H9 (cell line): ENCODE measurements around the gene FBXL7. TPM values are rescaled to one million over a fixed set of nuclear protein-coding genes. Genes with fewer than 3 reads are reported as not detected.

Source experiments
- DNase-seq: peaks from one replicate; pipeline ENCODE4 v3.0.0-alpha.2; 2017
- H2AFZ ChIP-seq: one replicate; pipeline ENCODE4 v1.6.1; 2013; ENCODE audit warnings: mild to moderate bottlenecking, low read length, control low read depth, moderate library complexity
- H2AK5ac ChIP-seq: 2 replicates; pipeline ENCODE4 v1.6.1; 2013; ENCODE audit warnings: low read length, control low read depth, mixed read lengths; ENCODE audit not compliant: insufficient read length
- H2BK120ac ChIP-seq: one replicate; pipeline ENCODE4 v1.6.1; 2013; ENCODE audit warnings: low read depth, mild to moderate bottlenecking, low read length, control low read depth, inconsistent platforms; ENCODE audit not compliant: poor library complexity, severe bottlenecking
- H2BK12ac ChIP-seq: 2 replicates; pipeline ENCODE4 v1.6.1; 2013; ENCODE audit warnings: low read length, control low read depth, mixed read lengths, low read depth; ENCODE audit not compliant: insufficient read length
- H2BK15ac ChIP-seq: 2 replicates; pipeline ENCODE4 v1.6.1; 2013; ENCODE audit warnings: low read depth, low read length, control low read depth
- H2BK20ac ChIP-seq: one replicate; pipeline ENCODE4 v1.6.1; 2013; ENCODE audit warnings: low read depth, mild to moderate bottlenecking, low read length, control low read depth, inconsistent platforms; ENCODE audit not compliant: poor library complexity, severe bottlenecking
- H2BK5ac ChIP-seq: 2 replicates; pipeline ENCODE4 v1.6.1; 2013; ENCODE audit warnings: low read length, control low read depth, mixed read lengths; ENCODE audit not compliant: insufficient read length
- H3K14ac ChIP-seq: 2 replicates; pipeline ENCODE4 v1.6.1; 2013; ENCODE audit warnings: low read length, control low read depth; ENCODE audit not compliant: insufficient read depth
- H3K18ac ChIP-seq: 2 replicates; pipeline ENCODE4 v1.6.1; 2013; ENCODE audit warnings: low read depth, mild to moderate bottlenecking, mixed read lengths, low read length, control low read depth; ENCODE audit not compliant: insufficient read length
- H3K23ac ChIP-seq: 2 replicates; pipeline ENCODE4 v1.6.1; 2013; ENCODE audit warnings: low read length, control low read depth, mixed read lengths, low read depth; ENCODE audit not compliant: insufficient read length
- H3K23me2 ChIP-seq: 2 replicates; pipeline ENCODE4 v1.6.1; 2013; ENCODE audit warnings: low read depth, mild to moderate bottlenecking, mixed read lengths, low read length, control low read depth; ENCODE audit not compliant: insufficient read length, poor library complexity, severe bottlenecking
- H3K27ac ChIP-seq: 2 replicates; pipeline ENCODE4 v1.5.1; 2013; ENCODE audit warnings: low read length, control low read depth, mixed read lengths, low read depth; ENCODE audit not compliant: insufficient read length
- H3K27me3 ChIP-seq: 2 replicates; pipeline ENCODE4 v1.6.1; 2013; ENCODE audit warnings: low read length, control low read depth, inconsistent platforms; ENCODE audit not compliant: insufficient read depth
- H3K4ac ChIP-seq: 2 replicates; pipeline ENCODE4 v1.6.1; 2013; ENCODE audit warnings: low read depth, mild to moderate bottlenecking, control low read depth, inconsistent platforms, low read length, moderate library complexity
- H3K4me1 ChIP-seq: 2 replicates; pipeline ENCODE4 v1.6.1; 2013; ENCODE audit warnings: low read length, control low read depth, inconsistent platforms; ENCODE audit not compliant: insufficient read depth
- H3K4me2 ChIP-seq: 2 replicates; pipeline ENCODE4 v1.6.1; 2013; ENCODE audit warnings: low read length, control low read depth, mixed read lengths; ENCODE audit not compliant: insufficient read length, insufficient read depth
- H3K56ac ChIP-seq: 2 replicates; pipeline ENCODE4 v1.6.1; 2013; ENCODE audit warnings: low read depth, mild to moderate bottlenecking, mixed read lengths, low read length, control low read depth; ENCODE audit not compliant: insufficient read length
- H3K79me1 ChIP-seq: 2 replicates; pipeline ENCODE4 v1.6.1; 2013; ENCODE audit warnings: low read depth, mild to moderate bottlenecking, moderate library complexity, low read length, control low read depth, inconsistent platforms; ENCODE audit not compliant: insufficient read depth, poor library complexity, severe bottlenecking
- H3K79me2 ChIP-seq: 2 replicates; pipeline ENCODE4 v1.6.1; 2013; ENCODE audit warnings: low read length, control low read depth, inconsistent platforms; ENCODE audit not compliant: insufficient read depth
- H3K9ac ChIP-seq: 2 replicates; pipeline ENCODE4 v1.6.1; 2013; ENCODE audit warnings: low read length, control low read depth, mixed read lengths; ENCODE audit not compliant: insufficient read length; ENCODE audit errors: extremely low read depth
- H3K9me3 ChIP-seq: one replicate; pipeline ENCODE4 v1.6.1; 2013; ENCODE audit warnings: low read depth, low read length, inconsistent platforms; ENCODE audit not compliant: control insufficient read depth
- H3T11ph ChIP-seq: one replicate; pipeline ENCODE4 v1.6.1; 2013; ENCODE audit warnings: mild to moderate bottlenecking, low read length, control low read depth, inconsistent platforms
- H4K20me1 ChIP-seq: one replicate; pipeline ENCODE4 v1.6.1; 2013; ENCODE audit not compliant: control insufficient read depth, insufficient read length, insufficient read depth
- H4K5ac ChIP-seq: 2 replicates; pipeline ENCODE4 v1.6.1; 2013; ENCODE audit warnings: low read depth, mild to moderate bottlenecking, mixed read lengths, low read length, control low read depth; ENCODE audit not compliant: insufficient read length
- H4K8ac ChIP-seq: replicated peaks from 2 replicates; pipeline ENCODE4 v1.6.1; 2013; ENCODE audit warnings: low read length, control low read depth, mixed read lengths, low read depth; ENCODE audit not compliant: insufficient read length
- H4K91ac ChIP-seq: 2 replicates; pipeline ENCODE4 v1.6.1; 2013; ENCODE audit warnings: low read depth, mild to moderate bottlenecking, moderate library complexity, mixed read lengths, low read length, control low read depth; ENCODE audit not compliant: insufficient read length
- H3K27ac Mint-ChIP-seq, 3 experiments: 2 replicates in 2 of 3; 3 replicates in 1 of 3; pipeline ENCODE4 v1.8.0; 2020 to 2021; ENCODE audit warnings: mixed read lengths in 3 of 3, mild to moderate bottlenecking in 1 of 3, moderate library complexity in 1 of 3
- H3K27me3 Mint-ChIP-seq: 2 replicates; pipeline ENCODE4 v1.8.0; 2021; ENCODE audit warnings: low read depth, mild to moderate bottlenecking, moderate library complexity, mixed read lengths
- H3K36me3 Mint-ChIP-seq, 3 experiments: 2 replicates in 2 of 3; 3 replicates in 1 of 3; pipeline ENCODE4 v1.8.0; 2020 to 2021; ENCODE audit warnings: low read depth in 3 of 3, mixed read lengths in 3 of 3; ENCODE audit not compliant: insufficient read depth in 1 of 3
- H3K4me1 Mint-ChIP-seq, 2 experiments: 2 replicates each; pipeline ENCODE4 v1.8.0; 2020; ENCODE audit warnings: mixed read lengths in 2 of 2
- H3K4me3 Mint-ChIP-seq, 2 experiments: 2 replicates in 1 of 2; 3 replicates in 1 of 2; pipeline ENCODE4 v1.8.0; 2020 to 2021; ENCODE audit warnings: mild to moderate bottlenecking in 2 of 2, mixed read lengths in 2 of 2, moderate library complexity in 1 of 2
- H3K9me3 Mint-ChIP-seq, 2 experiments: 2 replicates in 1 of 2; 3 replicates in 1 of 2; pipeline ENCODE4 v1.8.0; 2020; ENCODE audit warnings: mild to moderate bottlenecking in 2 of 2, mixed read lengths in 2 of 2, moderate library complexity in 1 of 2
- CTCF ChIP-seq: fragments of 200-600 bp; sonication (generic); conservative IDR thresholded peaks from 3 replicates; pipeline ENCODE4 v1.8.0; 2021; ENCODE audit warnings: antibody characterized with exemption, mild to moderate bottlenecking
- WGBS: extraction: QIAGEN DNeasy Blood & Tissue Kit; methylation state at CpG from one replicate; pipeline ENCODE4 v1.1.7; 2013; ENCODE audit warnings: missing lambda C conversion rate, low lambda C conversion rate, mixed read lengths; ENCODE audit not compliant: insufficient read length; ENCODE audit errors: extremely low coverage; 5-methylcytosine and 5-hydroxymethylcytosine counted together
- total RNA-seq: library from RNA; stranded (reverse); gene quantifications from 2 replicates; pipeline ENCODE4 v1.2.1, GENCODE V29; 2021

Gene FBXL7
- total RNA-seq, 1 experiment from 2014 or later = 14.6 TPM

GRCh38 chr5:15450473-15450872 is 49.5 kb upstream of the FBXL7 start:
- Histone ChIP-seq H4K91ac (no peak overlapping the region), H2BK12ac (no peak overlapping the region), H4K20me1 (no peaks in the 10 kb centered on the region), H3K9me3 (no peaks in the 10 kb centered on the region), H3K4me1 (no peaks in the 10 kb centered on the region), H2BK5ac (no peak overlapping the region), H2BK15ac (no peak overlapping the region), H3K18ac (no peak overlapping the region), H2AFZ (no peak overlapping the region), H3K79me2 (no peaks in the 10 kb centered on the region), H2BK120ac (no peak overlapping the region), H2AK5ac (no peak overlapping the region), H3K4me2 (no peak overlapping the region), H3K4ac (no peak overlapping the region), H3K23ac (no peak overlapping the region), H3K14ac (no peak overlapping the region), H3K23me2 (no peaks in the 10 kb centered on the region), H3K27ac (no peak overlapping the region), H3T11ph (no peak overlapping the region), H3K9ac (no peak overlapping the region), H3K79me1 (no peaks in the 10 kb centered on the region), H3K27me3 (no peaks in the 10 kb centered on the region), H3K56ac (no peak overlapping the region), H2BK20ac (no peak overlapping the region), H4K8ac (no peak overlapping the region), H4K5ac (no peak overlapping the region)
- Mint-ChIP-seq H3K36me3 (no peaks in the 10 kb centered on the region; a peak in 1 of 7 replicates), H3K27ac (no peak overlapping the region), H3K4me3 (no peak overlapping the region), H3K9me3 (no peaks in the 10 kb centered on the region), H3K27me3 (no peaks in the 10 kb centered on the region; the same call in none of the 2 replicates), H3K4me1 (no peaks in the 10 kb centered on the region; a peak in 1 of 4 replicates)
- no peak for DNase-seq
- TF ChIP-seq CTCF = no peak
- WGBS = no CpG with 5 or more reads among the region's 11 CpGs
